ENCODE results near the gene KLHL30. TPM values are rescaled to one million over a fixed set of nuclear protein-coding genes. Genes with fewer than 3 reads are reported as not detected.

Gene KLHL30
- total RNA-seq, 1 donor = 0.09 TPM

DNA sequence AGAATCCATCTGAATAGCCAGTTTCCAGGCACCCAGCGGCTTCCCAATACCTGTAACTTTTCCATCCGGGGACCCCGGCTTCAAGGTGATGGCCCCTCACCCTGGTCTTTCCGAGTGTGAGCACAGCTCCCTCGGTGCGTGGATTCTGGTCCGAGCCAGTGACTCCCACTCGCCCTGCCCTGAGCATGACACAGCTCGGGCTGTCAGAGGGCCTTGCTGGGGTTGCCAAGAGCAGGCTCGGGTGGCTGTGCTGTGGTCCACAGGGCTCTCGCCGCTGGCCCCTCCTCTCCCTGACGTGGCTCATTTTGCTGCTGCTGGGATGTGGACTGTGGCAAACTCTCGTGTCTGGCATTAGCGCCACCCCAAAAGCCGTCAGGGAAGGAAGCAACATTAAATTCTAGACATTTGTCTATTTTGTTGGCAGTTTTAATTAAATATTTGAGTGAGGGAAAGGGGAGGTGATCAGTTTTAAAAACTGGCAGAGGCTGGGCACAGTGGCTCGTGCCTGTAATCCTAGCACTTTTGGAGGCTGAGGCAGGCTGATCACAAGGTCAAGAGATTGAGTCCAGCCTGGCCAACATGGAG, 43.9 kb upstream of the KLHL30 start:
- H3K4me3 ChIP-seq (ENCODE audit: low read depth, low read length) = no peak overlapping the region
- TF ChIP-seq, protein P1, sequence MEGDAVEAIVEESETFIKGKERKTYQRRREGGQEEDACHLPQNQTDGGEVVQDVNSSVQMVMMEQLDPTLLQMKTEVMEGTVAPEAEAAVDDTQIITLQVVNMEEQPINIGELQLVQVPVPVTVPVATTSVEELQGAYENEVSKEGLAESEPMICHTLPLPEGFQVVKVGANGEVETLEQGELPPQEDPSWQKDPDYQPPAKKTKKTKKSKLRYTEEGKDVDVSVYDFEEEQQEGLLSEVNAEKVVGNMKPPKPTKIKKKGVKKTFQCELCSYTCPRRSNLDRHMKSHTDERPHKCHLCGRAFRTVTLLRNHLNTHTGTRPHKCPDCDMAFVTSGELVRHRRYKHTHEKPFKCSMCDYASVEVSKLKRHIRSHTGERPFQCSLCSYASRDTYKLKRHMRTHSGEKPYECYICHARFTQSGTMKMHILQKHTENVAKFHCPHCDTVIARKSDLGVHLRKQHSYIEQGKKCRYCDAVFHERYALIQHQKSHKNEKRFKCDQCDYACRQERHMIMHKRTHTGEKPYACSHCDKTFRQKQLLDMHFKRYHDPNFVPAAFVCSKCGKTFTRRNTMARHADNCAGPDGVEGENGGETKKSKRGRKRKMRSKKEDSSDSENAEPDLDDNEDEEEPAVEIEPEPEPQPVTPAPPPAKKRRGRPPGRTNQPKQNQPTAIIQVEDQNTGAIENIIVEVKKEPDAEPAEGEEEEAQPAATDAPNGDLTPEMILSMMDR (IDR thresholded peaks at IDR 0.05; ENCODE audit: insufficient read depth, low read length) = no peak
- DNase-seq (ENCODE audit: low read depth) = no peak

DNA sequence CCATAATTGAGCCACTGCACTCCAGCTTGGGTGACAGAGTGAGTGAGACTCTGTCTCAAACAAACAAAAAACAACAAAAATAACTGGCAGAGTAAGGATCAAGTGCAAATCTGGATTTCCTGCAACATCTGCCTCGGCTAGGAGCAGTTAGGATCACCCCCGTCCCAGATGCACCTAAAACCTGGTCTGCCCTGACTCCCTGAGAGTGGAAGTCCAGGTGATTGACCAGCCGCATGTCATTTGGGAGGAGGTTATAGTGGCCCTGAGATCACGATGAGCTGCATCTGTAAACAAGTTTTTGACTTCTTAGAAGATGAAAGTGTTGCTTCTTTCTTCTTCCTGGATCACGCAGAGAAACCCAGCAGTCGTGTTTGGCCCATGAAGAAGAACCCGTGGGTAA, 43.3 kb upstream of the KLHL30 start:
- no peak overlapping the region for H3K4me3 ChIP-seq (ENCODE audit: low read depth, low read length)
- no peak for DNase-seq (ENCODE audit: low read depth)
- TF ChIP-seq, protein P1 (IDR thresholded peaks at IDR 0.05; ENCODE audit: insufficient read depth, low read length) = no peak

DNA sequence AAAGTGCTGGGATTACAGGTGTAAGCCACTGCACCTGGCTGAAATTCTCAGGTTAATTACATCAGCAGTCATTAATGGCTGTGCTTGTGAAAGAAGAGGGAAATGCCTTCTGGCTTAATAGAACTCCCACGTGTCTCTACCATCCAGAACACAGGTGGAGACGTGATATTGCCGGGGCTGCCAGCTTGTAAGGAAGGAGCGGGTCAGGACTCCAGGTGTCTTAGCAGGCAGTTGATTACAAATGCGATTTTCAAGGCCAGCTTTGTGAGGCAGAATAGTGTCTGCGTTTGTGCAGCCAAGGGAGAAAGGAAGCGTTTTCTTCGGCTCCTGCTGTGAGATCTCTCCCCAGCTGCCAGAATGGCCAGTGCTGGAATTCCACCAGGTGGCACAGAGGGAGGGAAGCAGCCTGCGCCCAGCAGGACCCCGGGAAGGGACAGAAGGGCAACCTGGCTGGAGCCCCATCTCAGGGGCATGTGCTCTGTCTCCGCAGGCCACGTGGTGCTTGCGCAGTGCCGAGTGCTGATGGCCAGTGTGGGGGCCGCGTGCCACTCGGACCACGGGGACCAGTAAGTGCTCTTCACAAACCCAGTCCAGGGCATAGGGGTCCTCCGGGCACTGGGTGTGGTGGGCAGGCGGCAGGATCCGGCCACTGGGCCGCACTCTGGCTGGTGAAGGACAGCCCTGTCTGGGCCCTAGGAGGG, 42.0 kb upstream of the KLHL30 start:
- DNase-seq (ENCODE audit: low read depth) = no peak
- TF ChIP-seq, protein P1 (IDR thresholded peaks at IDR 0.05; ENCODE audit: insufficient read depth, low read length) = no peak
- H3K4me3 ChIP-seq (ENCODE audit: low read depth, low read length) = no peak overlapping the region

DNA sequence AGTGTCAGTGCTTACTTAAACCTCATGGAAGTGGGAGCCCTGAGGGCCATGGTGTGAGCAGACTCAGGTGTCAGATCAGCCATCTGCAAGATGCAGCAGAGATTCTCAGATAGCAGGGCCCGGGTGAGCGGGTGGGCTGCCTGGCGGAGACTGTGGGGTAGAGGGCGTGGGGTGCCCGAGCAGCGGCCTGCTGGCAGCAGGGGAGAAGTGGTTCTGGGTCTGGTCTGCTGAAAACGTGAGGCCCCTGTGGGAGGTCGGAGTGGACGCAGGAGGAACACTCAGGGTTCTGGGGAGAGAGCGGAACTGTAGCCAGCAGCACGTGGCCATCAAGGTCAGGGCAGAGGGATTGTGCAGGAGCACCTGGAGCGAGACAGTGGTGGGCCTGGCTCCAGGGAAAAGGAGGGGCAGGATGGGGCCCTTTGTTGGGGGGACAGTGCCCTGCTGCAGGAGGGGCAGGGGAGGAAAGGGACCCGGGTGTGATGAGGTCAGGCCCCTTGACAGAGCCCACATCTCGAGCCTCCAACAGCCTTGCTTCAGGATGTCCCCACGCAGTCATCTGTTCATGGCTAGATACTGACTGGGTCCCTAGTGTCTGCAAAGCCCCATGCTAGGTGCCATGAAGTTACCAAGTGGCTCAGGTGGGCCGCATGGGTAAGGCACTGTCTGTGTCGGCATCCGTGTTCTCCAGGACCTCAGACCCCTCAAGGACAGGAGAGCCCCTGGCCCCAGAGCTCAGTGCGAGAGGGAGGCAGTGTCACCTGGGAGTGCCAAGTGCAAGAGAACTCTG, 41.1 kb upstream of the KLHL30 start:
- no peak for DNase-seq (ENCODE audit: low read depth)
- H3K4me3 ChIP-seq (ENCODE audit: low read depth, low read length) = no peak overlapping the region
- TF ChIP-seq, protein P1 (IDR thresholded peaks at IDR 0.05; ENCODE audit: insufficient read depth, low read length) = no peak

DNA sequence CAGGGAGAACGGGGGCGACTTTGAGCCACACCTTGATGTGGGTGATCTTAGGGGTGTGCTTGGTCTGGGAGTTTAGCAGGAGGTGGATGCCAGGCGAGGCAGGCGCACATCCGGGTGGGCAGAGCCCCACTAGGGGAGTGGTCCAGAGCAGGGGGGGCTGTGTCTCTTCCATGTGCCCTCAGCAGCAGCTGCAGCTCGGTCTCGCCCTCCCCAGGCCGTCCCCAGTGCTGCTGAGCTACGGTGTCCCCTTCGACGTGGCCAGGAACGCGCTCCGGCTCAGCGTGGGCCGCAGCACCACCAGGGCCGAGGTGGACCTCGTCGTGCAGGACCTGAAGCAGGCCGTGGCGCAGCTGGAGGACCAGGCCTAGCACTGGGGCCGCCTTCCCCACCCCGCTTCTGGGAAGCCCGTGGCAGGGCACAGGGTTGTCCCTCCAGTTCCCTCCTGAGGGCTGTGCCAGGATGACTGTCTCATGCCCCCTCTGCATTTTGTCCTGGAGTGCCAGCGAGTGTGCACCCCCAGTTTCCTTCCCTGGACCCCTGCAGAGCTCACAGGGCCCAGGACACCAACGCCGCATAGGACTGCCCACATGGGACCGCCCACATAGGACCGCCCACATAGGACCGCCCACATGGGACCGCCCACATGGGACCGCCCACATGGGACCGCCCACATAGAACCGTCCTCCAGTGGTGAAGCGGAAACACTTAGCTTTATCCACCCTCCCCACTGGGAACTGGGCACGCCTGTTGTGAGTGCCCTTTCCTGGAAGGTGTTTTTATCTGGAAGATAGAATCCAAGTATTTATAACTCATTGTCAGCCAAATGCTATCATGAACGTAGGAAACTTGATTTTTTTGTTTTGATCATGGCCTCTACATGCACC, 40.2 kb upstream of the KLHL30 start:
- no peak overlapping the region for H3K4me3 ChIP-seq (ENCODE audit: low read depth, low read length)
- no peak for DNase-seq (ENCODE audit: low read depth)

More for the DNA sequence above, 40.2 kb upstream of the KLHL30 start:
- TF ChIP-seq, protein P1 (IDR thresholded peaks at IDR 0.05; ENCODE audit: insufficient read depth, low read length) = no peak

All from fibroblast of the aortic adventitia (primary cell).